IPS-18c (cell line): ENCODE measurements around the gene LIG3.
"Not testable (repeated sequence)": the region's sequence is repeated elsewhere in the genome, so short reads cannot be mapped to it uniquely, and the experiment has no call there.

ENCODE experiments used
- H3K4me3 ChIP-seq: 2 replicates; pipeline ENCODE4 v1.7.0; 2013; ENCODE audit warnings: low read depth, mild to moderate bottlenecking, low read length, moderate library complexity; ENCODE audit not compliant: insufficient read depth
- H3K9me3 ChIP-seq: one replicate; pipeline ENCODE4 v1.6.1; 2013; ENCODE audit warnings: mild to moderate bottlenecking, low read length, moderate library complexity; ENCODE audit not compliant: control insufficient read depth, insufficient read depth

Gene LIG3

DNA sequence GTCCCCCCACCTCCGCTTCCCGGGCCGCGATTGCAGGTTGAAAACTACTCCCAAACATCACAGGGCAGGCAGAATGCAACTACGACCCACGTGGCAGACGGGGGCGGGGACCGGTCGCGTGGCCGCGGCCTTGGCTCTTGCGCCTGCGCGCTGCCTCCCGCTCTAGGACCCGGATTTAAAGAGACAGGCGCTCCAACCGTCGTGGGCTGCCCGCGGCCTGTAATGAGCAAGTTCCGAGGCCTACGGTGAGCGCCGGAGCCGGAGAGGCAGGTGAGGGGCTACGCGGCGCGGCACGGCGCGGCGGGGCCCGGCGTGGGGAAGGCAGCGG, at the start of gene LIG3:
Gene LIG3, plus strand, starts transcription at position 160 of the 328 bp plus-strand sequence. CDS start 2,494 bp downstream, outside the sequence.
- Histone ChIP-seq H3K4me3 (peak within 1 kb of the TSS; percentile 88), H3K9me3 (no peaks in the 10 kb centered on the region)

DNA sequence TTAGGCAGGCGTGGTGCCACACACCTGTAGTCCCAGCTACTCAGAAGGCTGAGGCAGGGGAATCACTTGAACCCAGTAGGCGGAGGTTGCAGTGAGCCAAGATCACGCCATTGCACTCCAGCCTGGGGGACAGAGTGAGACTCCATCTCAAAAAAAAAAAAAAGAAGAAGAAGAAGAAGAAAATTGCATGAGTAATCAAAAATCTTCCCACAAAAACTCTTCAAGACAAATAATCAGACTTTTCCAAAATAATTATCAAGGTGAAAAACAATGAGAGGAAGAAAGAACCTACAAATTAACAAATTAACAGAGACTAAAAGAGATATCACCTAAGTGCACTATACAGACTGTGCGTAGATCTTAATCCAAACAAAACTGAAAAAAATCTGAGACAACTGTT, 29.5 kb upstream of the LIG3 start:
- H3K9me3 ChIP-seq, result not testable (repeated sequence)

DNA sequence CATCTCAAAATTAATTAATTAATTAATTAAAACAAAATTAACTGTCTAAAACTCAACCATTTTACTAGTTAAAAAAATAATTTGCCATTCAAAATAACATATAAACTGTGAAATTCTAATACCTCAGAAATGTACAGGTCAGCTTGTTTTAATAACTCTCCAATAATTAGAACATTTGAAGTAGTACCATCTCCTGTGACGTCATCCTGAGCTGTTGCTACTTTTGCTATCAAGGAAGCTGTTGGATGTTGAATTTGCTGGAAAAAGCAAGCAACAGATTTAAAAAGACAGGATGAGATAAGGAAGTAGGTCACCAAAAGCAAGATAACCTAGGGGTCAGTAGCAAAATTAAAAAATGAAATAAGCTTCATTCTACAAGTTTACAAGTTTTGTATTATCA, 21.9 kb upstream of the LIG3 start:
- Histone ChIP-seq H3K9me3 (no peaks in the 10 kb centered on the region), H3K4me3 (no peak overlapping the region)

More for the DNA sequence above, 29.5 kb upstream of the LIG3 start:
- not testable (repeated sequence) for H3K4me3 ChIP-seq

DNA sequence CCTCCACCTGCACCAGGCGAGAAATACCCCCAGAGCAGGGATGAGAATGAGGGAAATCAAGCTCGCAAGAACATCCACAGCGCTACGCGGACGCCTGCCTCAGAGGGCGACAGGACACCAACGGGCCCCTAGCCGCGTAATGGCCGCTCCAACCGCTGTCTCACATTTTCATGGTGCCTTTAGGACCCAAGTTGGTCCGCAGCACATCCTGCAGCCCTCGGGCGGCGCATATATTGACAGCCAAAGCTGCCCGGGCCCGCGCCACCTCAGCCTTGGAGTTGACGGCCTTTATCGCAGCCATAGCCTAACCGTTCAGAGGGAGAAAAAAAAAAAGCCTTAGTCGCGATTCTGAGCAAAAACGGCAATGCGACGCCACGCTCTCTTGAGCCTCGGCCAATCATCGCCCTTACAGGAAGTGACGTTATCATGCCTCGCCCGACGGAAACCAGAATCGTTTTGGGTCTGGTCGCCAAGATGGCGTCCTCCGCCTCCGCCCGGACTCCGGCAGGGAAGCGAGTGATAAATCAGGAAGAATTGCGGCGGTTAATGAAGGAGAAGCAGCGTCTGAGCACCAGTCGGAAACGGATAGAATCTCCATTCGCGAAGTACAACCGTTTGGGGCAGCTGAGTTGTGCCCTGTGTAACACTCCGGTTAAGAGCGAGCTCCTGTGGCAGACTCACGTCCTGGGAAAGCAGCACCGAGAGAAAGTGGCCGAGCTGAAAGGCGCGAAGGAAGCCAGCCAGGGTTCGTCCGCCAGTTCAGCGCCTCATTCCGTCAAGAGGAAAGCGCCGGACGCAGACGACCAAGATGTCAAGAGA, 19.0 kb upstream of the LIG3 start, which contains the start of the genes CCT6B and ZNF830:
Gene CCT6B, minus strand, starts transcription at position 368 of the 819 bp plus-strand sequence. Its CDS starts 67 bp downstream, at position 301.
Gene ZNF830, plus strand, starts transcription at position 448 of the 819 bp plus-strand sequence. Its CDS starts 27 bp downstream, at position 475.
- no peaks in the 10 kb centered on the region for H3K9me3 ChIP-seq
- H3K4me3 ChIP-seq, result peak within 1 kb of the TSS; percentile 97

DNA sequence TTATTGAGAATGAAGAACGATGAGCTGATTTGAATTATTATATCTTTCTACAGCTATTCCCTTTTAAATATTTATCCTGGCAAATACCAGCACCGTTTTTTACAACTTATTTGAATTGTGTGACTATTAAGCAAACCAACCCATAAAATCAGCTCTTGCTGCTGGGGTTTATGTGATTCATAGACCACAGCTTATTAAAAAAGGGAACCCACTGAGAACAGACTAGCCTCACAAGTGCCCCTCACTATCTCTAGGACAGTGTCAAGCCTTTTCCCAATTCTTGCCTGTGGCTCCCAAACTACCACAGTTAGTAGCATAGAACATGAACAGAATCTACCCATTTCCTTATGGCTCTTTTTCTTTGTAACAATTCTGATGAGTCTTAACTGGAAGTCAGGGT, 6.1 kb upstream of the LIG3 start:
- H3K4me3 ChIP-seq, result no peak overlapping the region
- H3K9me3 ChIP-seq, result no peaks in the 10 kb centered on the region

DNA sequence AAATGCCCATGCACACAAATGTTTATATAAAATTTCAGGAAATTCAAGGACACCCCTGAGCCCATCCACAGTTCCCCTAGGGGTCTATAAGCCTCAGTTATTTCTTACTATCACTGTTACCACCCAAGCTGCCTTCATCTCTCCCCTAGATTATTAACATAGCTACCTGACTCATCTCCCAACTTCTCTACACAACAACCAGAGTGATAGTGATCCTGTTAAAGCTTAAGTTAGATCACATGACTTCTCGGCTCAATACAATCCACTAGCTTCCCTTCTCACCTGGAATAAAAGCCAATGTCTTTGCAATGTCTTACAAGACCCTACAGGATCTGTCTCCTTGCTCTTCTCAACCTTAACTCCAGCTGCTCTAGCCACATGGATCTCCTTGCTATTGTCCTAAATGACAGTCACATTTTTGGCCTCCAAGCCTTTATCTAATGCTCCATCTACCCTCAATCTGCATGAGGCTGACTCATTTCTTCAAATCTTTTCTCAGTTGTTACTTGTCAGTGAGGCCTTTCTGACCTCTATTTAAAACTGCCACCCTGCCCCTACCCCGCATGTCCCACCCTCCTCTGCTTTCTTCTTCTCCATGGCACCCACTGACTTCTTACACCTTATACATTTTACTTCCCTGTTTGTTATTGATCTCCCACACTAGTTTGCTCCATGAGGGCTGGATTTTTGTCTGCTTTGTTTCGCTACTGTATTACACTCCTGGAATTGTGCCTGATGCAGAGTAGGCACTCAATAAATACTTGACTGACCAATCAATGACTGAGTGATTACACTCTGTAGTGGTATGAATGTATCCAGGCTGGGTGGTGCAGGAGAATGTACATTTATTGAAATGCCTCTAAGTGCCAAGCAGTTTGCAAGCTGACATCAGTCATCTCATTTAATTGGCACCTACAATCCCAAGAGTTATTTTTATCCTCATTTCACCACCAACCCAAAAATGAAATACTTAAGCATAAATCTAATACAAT, 5.2 kb upstream of the LIG3 start:
- Histone ChIP-seq H3K9me3 (no peaks in the 10 kb centered on the region), H3K4me3 (no peak overlapping the region)

DNA sequence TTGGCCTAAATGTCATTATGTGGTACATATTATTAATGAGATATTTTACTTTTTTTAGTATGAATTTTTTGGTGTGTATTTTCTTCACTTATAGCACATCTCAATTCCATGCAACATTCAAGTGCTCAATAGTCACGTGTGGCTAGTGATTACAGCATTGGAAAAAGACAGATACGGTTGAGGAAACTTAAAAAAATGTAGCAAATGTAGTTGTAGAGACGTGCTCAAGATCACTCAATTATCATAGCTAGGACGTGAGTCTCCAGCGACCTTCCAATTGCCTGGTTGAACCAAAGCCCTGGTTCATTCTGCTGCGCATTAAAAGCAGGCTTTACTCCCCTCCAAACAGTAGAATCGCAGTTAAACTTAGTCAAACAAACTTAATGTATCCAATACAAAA, 1.2 kb upstream of the LIG3 start:
- no peaks in the 10 kb centered on the region for H3K9me3 ChIP-seq
- no peak overlapping the region for H3K4me3 ChIP-seq

DNA sequence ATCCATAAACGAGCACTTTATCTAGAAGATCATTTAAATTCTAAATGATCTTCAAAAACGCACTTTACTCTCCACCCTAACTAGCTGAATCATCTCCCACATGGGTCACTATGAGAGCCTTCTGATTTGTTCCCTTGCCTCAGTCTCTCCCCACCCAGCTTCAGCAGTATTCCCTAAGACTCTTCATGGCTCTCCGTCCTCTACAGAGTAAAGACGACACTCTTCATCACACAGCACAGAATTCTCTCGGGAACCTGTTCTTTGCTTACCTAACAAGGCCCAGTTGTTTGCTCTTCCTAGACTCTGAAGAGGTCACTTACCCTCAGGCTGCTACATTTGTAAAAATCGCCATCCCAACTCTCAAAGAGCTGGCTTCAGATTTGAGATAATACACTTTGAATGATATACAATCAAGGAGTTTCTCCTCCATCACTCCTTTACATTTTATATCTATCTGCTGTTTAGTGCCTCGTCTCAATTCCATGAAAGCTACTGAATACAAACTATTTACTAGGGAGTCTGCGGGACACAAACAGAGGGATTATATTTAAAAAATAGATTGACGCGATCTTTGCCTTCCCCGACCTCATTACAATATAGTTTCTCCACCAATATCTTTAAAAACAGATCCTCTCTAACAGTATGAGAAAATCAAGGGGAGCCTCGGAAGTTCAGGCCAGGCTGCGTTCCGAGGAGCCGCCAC, 511 bp upstream of the LIG3 start:
- Histone ChIP-seq H3K4me3 (peak overlapping the region; percentile 88), H3K9me3 (no peaks in the 10 kb centered on the region)

DNA sequence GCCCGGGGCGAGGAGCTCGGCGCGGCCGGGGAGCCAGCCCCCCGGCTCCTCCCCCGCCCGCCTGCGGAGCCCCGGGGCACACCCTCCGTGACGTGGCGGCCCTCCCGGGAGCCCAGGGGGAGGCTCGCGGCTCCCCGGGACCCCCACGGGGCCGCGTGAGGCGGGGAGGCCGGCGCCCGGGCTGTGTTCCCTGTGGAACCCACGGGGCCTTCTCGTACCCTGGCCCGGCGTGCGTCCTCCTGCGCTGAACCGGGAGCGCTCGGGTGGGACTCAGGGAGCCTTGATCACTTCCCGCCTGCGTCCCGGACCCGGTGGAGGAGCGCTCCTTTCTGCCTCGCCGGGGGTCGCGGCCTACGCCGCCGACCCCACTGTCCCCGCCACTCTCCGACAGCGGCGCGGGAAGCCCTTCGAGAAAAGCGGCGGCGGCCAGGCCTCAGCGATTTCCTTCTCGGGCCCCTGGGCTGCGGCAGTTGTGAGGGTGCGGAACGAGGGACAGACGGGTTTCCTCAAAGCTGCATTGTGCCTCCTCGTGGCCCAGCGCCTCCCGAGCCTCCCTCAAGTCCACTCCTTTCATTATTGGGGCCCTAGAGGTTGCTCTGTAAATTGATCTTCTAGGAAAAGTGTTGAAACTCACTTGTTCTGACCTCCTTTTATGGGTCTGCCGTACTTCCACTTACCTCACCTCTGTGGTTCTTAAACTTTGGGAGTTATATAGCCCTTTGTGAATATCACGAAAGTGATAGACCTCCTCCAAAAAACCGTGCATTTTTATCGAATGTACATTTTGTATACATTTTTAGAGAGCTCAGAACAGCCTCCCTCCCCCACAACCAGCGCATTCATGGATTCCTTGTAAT, 597 bp downstream of the LIG3 start:
- Histone ChIP-seq H3K9me3 (no peaks in the 10 kb centered on the region), H3K4me3 (peak overlapping the region; percentile 88)

DNA sequence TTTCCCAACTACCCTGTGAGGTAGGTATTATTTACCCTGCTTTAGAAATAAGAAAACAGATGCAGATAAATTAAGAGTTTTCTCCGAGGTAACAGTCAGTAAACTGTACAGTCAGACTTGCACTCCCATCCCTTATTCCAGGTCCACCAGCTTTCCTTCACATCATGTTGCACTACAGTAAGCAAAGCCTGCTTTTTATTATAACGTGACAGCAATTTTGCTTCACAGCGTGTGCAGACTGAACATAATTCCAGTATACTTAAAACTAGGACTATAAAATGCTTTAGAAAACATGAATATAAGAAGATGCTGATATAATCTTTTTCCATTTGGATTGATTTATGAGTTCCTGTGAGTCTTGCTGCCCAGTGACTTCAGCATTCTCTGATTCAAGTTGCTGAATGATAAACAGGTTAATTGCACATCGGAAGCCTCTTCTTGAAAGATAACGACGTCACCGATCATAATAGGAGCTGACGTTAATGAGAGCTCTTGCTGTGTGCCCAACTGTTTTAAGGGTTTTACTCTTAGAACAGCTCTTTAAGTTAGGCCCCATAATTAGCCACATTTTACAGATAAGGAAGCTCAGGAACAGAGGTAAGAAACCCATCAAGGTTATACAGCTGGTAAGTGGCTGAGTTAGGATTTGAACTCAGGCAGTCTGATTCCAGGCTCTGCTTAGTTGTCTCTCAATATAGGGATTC, 1.4 kb downstream of the LIG3 start:
- no peaks in the 10 kb centered on the region for H3K9me3 ChIP-seq

DNA sequence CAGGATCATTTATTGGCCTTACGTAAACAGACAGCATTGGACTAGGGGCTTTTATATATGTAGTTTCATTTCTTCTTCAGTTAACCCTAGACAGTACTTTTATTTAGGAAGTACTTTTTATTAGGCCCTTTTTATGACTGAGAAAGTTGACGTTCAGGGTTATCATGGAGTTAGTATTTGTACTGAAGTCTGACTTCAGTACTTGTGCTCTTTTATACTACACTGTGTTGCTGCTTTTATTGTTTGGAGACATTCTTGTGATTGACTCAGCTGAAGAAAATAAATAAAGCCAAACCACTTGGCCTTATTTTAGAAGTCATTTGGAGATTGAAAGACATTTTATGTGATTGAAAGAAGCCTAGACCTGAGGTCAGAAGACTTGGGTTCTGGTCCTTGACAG, 6.9 kb downstream of the LIG3 start:
- H3K4me3 ChIP-seq, result no peak overlapping the region
- H3K9me3 ChIP-seq, result no peaks in the 10 kb centered on the region

More for the DNA sequence above, 1.4 kb downstream of the LIG3 start:
- peak overlapping the region; percentile 88 for H3K4me3 ChIP-seq

DNA sequence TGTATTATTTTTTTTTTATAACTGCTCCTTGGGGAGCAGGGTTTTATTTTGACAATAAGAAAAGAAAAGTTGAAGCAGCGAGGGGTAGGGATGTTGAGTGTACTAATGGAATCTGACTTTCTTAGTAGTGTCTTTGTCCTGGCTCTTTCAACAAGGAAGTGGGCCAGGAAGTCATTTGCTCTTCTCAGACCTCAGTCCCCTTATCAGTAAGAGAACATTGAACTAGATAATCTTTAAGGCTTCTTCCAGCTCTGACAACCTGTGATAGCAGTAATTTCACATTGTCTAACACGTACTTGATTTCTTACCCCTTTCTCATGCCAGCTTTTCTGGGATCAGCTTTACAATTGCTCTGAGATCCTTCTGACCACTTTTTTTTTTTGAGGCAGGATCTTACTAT, 8.3 kb downstream of the LIG3 start:
- Histone ChIP-seq H3K9me3 (no peaks in the 10 kb centered on the region), H3K4me3 (no peak overlapping the region)

DNA sequence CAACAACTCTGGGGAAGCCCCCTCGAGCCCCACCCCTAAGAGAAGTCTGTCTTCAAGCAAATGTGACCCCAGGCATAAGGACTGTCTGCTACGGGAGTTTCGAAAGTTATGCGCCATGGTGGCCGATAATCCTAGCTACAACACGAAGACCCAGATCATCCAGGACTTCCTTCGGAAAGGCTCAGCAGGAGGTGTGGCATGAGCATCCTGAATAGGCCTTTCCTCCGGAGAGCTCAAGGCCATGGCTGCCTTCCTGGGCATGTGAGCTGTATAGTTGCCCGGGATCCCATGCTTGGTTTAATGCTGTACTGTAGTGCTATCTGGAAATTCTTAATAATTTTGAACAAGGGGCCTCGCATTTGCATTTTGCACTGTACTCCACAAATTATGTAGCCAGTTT, 9.2 kb downstream of the LIG3 start:
- no peak overlapping the region for H3K4me3 ChIP-seq
- no peaks in the 10 kb centered on the region for H3K9me3 ChIP-seq

DNA sequence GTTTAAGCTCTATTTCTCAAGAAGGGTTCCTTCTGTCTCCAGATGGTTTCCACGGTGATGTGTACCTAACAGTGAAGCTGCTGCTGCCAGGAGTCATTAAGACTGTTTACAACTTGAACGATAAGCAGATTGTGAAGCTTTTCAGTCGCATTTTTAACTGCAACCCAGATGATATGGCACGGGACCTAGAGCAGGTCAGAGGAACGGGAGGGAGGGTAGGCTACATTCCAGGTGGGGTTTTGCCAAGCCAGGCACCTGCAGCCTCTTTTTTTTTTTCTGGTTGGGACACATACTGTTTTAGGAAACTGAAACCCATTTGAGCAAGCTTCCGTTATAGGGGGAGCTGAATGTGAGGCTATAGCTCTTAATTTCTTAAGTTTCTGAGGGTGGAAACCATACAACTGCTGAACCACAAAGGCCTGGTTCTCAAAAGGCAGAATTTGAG, 10.6 kb downstream of the LIG3 start:
- Histone ChIP-seq H3K9me3 (no peaks in the 10 kb centered on the region), H3K4me3 (no peak overlapping the region)

DNA sequence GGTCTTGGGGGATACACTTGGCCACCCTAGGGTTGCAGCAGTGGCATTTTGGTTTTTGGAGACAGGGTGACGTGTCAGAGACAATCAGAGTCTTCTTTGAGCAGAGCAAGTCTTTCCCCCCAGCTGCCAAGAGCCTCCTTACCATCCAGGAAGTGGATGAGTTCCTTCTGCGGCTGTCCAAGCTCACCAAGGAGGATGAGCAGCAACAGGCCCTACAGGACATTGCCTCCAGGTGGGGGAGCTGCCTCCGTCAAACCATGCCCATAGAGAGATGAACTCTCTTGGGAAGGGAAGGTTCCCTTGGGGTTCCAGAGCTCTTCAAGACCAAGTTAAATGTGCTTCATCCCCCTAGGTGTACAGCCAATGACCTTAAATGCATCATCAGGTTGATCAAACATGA, 11.3 kb downstream of the LIG3 start:
- no peak overlapping the region for H3K4me3 ChIP-seq
- H3K9me3 ChIP-seq, result no peaks in the 10 kb centered on the region

DNA sequence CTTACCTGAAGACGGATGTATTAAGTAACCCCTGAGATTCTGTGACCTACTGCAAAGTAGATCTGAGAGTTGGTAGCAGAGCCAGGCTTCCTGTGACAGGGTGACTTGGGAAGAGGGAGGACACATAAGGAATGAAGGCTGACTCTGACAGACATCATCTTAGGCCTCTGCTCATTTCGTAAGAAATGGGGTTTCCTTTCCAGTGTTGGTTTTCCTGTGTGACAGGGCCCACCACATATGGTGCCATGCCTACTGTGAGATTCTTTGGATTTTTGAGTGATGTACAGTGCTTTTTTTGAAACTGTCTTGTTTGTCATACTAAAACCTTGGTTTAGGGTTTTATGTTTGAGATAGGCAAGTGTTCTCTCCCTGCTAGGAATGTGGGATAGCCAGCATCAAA, 12.7 kb downstream of the LIG3 start:
- H3K4me3 ChIP-seq, result no peak overlapping the region
- no peaks in the 10 kb centered on the region for H3K9me3 ChIP-seq
